HEK293 (cell line): Measurements from ENCODE around the gene KCNC4.

ENCODE experiments used
- ATF2 ChIP-seq: fragments of 450-650 bp; formaldehyde crosslinking; IDR thresholded peaks from 2 replicates; pipeline ENCODE4 v1.5.1; 2016; ENCODE audit warnings: missing biosample characterization, missing genetic modification characterization, low read depth
- CTCF ChIP-seq: fragments of 450-650 bp; formaldehyde crosslinking; IDR thresholded peaks from 2 replicates; pipeline ENCODE4 v1.5.1; 2016; ENCODE audit warnings: missing biosample characterization, missing genetic modification characterization
- KLF1 ChIP-seq: fragments of 450-650 bp; formaldehyde crosslinking; IDR thresholded peaks from 2 replicates; pipeline ENCODE4 v1.5.1; 2016; ENCODE audit warnings: missing biosample characterization, missing genetic modification characterization
- KLF16 ChIP-seq: fragments of 450-650 bp; formaldehyde crosslinking; IDR thresholded peaks from 2 replicates; pipeline ENCODE4 v1.5.1; 2017; ENCODE audit warnings: missing biosample characterization, missing genetic modification characterization
- MZF1 ChIP-seq: fragments of 450-650 bp; formaldehyde crosslinking; IDR thresholded peaks from 2 replicates; pipeline ENCODE4 v1.5.1; 2017; ENCODE audit warnings: missing biosample characterization, missing genetic modification characterization, borderline replicate concordance
- ZBTB21 ChIP-seq: fragments of 450-650 bp; formaldehyde crosslinking; IDR thresholded peaks from 2 replicates; pipeline ENCODE4 v1.5.1; 2017; ENCODE audit warnings: missing biosample characterization, missing genetic modification characterization
- ZNF138 ChIP-seq: fragments of 450-650 bp; formaldehyde crosslinking; IDR thresholded peaks from 2 replicates; pipeline ENCODE4 v1.5.1; 2016; ENCODE audit warnings: missing biosample characterization, missing genetic modification characterization, borderline replicate concordance
- ZNF223 ChIP-seq: fragments of 450-650 bp; formaldehyde crosslinking; IDR thresholded peaks from 2 replicates; pipeline ENCODE4 v1.5.1; 2016; ENCODE audit warnings: missing biosample characterization, missing genetic modification characterization
- ZNF324 ChIP-seq: fragments of 450-650 bp; formaldehyde crosslinking; IDR thresholded peaks from 2 replicates; pipeline ENCODE4 v1.5.1; 2016; ENCODE audit warnings: missing biosample characterization, missing genetic modification characterization
- ZNF366 ChIP-seq: fragments of 450-650 bp; formaldehyde crosslinking; conservative IDR thresholded peaks from 2 replicates; pipeline ENCODE4 v1.5.1; 2016; ENCODE audit warnings: missing biosample characterization, missing genetic modification characterization
- ZXDB ChIP-seq: fragments of 450-650 bp; formaldehyde crosslinking; IDR thresholded peaks from 2 replicates; pipeline ENCODE4 v1.5.1; 2016; ENCODE audit warnings: missing biosample characterization, missing genetic modification characterization
- TF ChIP-seq, protein P1 (sequence below): IDR thresholded peaks from 2 replicates; pipeline ENCODE4 v1.6.1; 2011; ENCODE audit warnings: mild to moderate bottlenecking, low read depth, low read length, borderline replicate concordance
- TF ChIP-seq, protein P2 (sequence below): fragments of 450-650 bp; formaldehyde crosslinking; conservative IDR thresholded peaks from 2 replicates; pipeline ENCODE4 v1.5.1; 2016; ENCODE audit warnings: low read depth, missing biosample characterization, missing genetic modification characterization
- TF ChIP-seq, protein P3 (sequence below): fragments of 450-650 bp; formaldehyde crosslinking; IDR thresholded peaks from 2 replicates; pipeline ENCODE4 v1.5.1; 2017; ENCODE audit warnings: missing biosample characterization, missing genetic modification characterization

- TF ChIP-seq, protein P1, sequence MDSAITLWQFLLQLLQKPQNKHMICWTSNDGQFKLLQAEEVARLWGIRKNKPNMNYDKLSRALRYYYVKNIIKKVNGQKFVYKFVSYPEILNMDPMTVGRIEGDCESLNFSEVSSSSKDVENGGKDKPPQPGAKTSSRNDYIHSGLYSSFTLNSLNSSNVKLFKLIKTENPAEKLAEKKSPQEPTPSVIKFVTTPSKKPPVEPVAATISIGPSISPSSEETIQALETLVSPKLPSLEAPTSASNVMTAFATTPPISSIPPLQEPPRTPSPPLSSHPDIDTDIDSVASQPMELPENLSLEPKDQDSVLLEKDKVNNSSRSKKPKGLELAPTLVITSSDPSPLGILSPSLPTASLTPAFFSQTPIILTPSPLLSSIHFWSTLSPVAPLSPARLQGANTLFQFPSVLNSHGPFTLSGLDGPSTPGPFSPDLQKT: no peak
- TF ChIP-seq, protein P2, sequence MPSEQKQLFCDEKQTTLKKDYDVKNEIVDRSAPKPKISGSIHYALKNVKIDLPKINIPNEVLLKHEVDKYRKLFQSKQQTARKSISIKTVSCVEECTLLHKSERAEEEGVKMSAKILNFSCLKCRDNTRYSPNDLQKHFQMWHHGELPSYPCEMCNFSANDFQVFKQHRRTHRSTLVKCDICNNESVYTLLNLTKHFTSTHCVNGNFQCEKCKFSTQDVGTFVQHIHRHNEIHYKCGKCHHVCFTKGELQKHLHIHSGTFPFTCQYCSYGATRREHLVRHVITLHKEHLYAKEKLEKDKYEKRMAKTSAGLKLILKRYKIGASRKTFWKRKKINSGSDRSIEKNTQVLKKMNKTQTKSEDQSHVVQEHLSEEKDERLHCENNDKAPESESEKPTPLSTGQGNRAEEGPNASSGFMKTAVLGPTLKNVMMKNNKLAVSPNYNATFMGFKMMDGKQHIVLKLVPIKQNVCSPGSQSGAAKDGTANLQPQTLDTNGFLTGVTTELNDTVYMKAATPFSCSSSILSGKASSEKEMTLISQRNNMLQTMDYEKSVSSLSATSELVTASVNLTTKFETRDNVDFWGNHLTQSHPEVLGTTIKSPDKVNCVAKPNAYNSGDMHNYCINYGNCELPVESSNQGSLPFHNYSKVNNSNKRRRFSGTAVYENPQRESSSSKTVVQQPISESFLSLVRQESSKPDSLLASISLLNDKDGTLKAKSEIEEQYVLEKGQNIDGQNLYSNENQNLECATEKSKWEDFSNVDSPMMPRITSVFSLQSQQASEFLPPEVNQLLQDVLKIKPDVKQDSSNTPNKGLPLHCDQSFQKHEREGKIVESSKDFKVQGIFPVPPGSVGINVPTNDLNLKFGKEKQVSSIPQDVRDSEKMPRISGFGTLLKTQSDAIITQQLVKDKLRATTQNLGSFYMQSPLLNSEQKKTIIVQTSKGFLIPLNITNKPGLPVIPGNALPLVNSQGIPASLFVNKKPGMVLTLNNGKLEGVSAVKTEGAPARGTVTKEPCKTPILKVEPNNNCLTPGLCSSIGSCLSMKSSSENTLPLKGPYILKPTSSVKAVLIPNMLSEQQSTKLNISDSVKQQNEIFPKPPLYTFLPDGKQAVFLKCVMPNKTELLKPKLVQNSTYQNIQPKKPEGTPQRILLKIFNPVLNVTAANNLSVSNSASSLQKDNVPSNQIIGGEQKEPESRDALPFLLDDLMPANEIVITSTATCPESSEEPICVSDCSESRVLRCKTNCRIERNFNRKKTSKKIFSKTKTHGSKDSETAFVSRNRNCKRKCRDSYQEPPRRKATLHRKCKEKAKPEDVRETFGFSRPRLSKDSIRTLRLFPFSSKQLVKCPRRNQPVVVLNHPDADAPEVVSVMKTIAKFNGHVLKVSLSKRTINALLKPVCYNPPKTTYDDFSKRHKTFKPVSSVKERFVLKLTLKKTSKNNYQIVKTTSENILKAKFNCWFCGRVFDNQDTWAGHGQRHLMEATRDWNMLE (tag by site-specific recombination): no peak
- TF ChIP-seq ZNF366 (no peak), ZBTB21 (tag by site-specific recombination) (no peak), CTCF (tag by site-specific recombination) (no peak), ZNF324 (tag by site-specific recombination) (no peak), KLF16 (tag by site-specific recombination) (no peak), ZNF223 (no peak), ZNF138 (tag by site-specific recombination) (no peak), KLF1 (tag by site-specific recombination) (no peak), MZF1 (no peak), ZXDB (tag by site-specific recombination) (no peak), ATF2 (tag by site-specific recombination) (no peak)
- TF ChIP-seq, protein P3, sequence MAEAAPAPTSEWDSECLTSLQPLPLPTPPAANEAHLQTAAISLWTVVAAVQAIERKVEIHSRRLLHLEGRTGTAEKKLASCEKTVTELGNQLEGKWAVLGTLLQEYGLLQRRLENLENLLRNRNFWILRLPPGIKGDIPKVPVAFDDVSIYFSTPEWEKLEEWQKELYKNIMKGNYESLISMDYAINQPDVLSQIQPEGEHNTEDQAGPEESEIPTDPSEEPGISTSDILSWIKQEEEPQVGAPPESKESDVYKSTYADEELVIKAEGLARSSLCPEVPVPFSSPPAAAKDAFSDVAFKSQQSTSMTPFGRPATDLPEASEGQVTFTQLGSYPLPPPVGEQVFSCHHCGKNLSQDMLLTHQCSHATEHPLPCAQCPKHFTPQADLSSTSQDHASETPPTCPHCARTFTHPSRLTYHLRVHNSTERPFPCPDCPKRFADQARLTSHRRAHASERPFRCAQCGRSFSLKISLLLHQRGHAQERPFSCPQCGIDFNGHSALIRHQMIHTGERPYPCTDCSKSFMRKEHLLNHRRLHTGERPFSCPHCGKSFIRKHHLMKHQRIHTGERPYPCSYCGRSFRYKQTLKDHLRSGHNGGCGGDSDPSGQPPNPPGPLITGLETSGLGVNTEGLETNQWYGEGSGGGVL: no peak
Observed at GRCh38 chr1:110255392-110255787, 45.3 kb downstream of the KCNC4 start.
